SK-N-SH treated with all-trans-retinoic acid at 6 μM for 48 hours (cell line): Measurements from ENCODE around the gene LAMA3.
A peak's percentile ranks its signal among the peaks of the same experiment; 100 is the strongest.

Experiments used
- ATAC-seq: fragments of 200-7000 bp; cut with Tn5 transposase; 3 replicates; pipeline ENCODE4 v1.9.1; 2020; ENCODE audit warnings: mild to moderate bottlenecking, moderate library complexity
- ARNTL ChIP-seq: fragments of 450-650 bp; formaldehyde crosslinking; IDR thresholded peaks from 2 replicates; pipeline ENCODE4 v1.5.0; 2020; ENCODE audit warnings: low read depth, mild to moderate bottlenecking, moderate library complexity, borderline replicate concordance
- BACH2 ChIP-seq: fragments of 250-450 bp; sonication (Bioruptor Pico); IDR thresholded peaks from 2 replicates; pipeline ENCODE4 v1.9.0; 2021; ENCODE audit warnings: mild to moderate bottlenecking, borderline replicate concordance
- CSDC2 ChIP-seq: fragments of 250-450 bp; sonication (Bioruptor Pico); IDR thresholded peaks from 2 replicates; pipeline ENCODE4 v1.5.0; 2020; ENCODE audit warnings: mild to moderate bottlenecking, moderate library complexity
- GLIS3 ChIP-seq: fragments of 250-450 bp; sonication (Bioruptor Pico); IDR thresholded peaks from 2 replicates; pipeline ENCODE4 v1.5.0; 2020; ENCODE audit warnings: mild to moderate bottlenecking, moderate library complexity
- ISL1 ChIP-seq: fragments of 250-450 bp; sonication (Bioruptor Pico); IDR thresholded peaks from 2 replicates; pipeline ENCODE4 v2.1.2; 2022; ENCODE audit warnings: mild to moderate bottlenecking, moderate library complexity
- OSR1 ChIP-seq: fragments of 250-450 bp; sonication (Bioruptor Pico); IDR thresholded peaks from 2 replicates; pipeline ENCODE4 v1.8.0; 2022; ENCODE audit warnings: moderate library complexity, mild to moderate bottlenecking, inconsistent platforms
- PPARA ChIP-seq: fragments of 250-450 bp; sonication (Bioruptor Pico); IDR thresholded peaks from 2 replicates; pipeline ENCODE4 v1.5.0; 2020; ENCODE audit warnings: mild to moderate bottlenecking, borderline replicate concordance
- RARB ChIP-seq: fragments of 250-450 bp; sonication (Bioruptor Pico); IDR thresholded peaks from 2 replicates; pipeline ENCODE4 v1.8.0; 2021; ENCODE audit warnings: mild to moderate bottlenecking, moderate library complexity
- SNAI2 ChIP-seq: fragments of 250-450 bp; sonication (Bioruptor Pico); IDR thresholded peaks from 2 replicates; pipeline ENCODE4 v1.5.0; 2020; ENCODE audit warnings: mild to moderate bottlenecking, moderate library complexity
- TCF4 ChIP-seq: fragments of 250-450 bp; sonication (Bioruptor Pico); IDR thresholded peaks from 2 replicates; pipeline ENCODE4 v1.8.0; 2021; ENCODE audit warnings: mild to moderate bottlenecking, moderate library complexity, borderline replicate concordance
- ZC3H10 ChIP-seq: fragments of 250-450 bp; sonication (Bioruptor Pico); IDR thresholded peaks from 2 replicates; pipeline ENCODE4 v1.5.1; 2021; ENCODE audit warnings: mild to moderate bottlenecking, moderate library complexity
- ZFP3 ChIP-seq: fragments of 250-450 bp; sonication (Bioruptor Pico); IDR thresholded peaks from 2 replicates; pipeline ENCODE4 v1.5.0; 2020; ENCODE audit warnings: mild to moderate bottlenecking, moderate library complexity
- ZFP30 ChIP-seq: fragments of 450-650 bp; formaldehyde crosslinking; IDR thresholded peaks from 2 replicates; pipeline ENCODE4 v1.5.0; 2022; ENCODE audit warnings: mild to moderate bottlenecking, moderate library complexity
- ZNF565 ChIP-seq: fragments of 450-650 bp; formaldehyde crosslinking; conservative IDR thresholded peaks from 2 replicates; pipeline ENCODE4 v1.5.0; 2020; ENCODE audit warnings: low read depth, mild to moderate bottlenecking, moderate library complexity
- ZNF70 ChIP-seq: fragments of 450-650 bp; formaldehyde crosslinking; IDR thresholded peaks from 2 replicates; pipeline ENCODE4 v1.5.0; 2020; ENCODE audit warnings: mild to moderate bottlenecking, moderate library complexity
- ZNF8 ChIP-seq: fragments of 450-650 bp; formaldehyde crosslinking; IDR thresholded peaks from 2 replicates; pipeline ENCODE4 v1.5.0; 2020; ENCODE audit warnings: mild to moderate bottlenecking, moderate library complexity
- TF ChIP-seq, protein P1 (sequence below): fragments of 250-450 bp; sonication (Bioruptor Pico); IDR thresholded peaks from 2 replicates; pipeline ENCODE4 v1.5.0; 2020; ENCODE audit warnings: mild to moderate bottlenecking, moderate library complexity
- TF ChIP-seq, protein P2 (sequence below): fragments of 250-450 bp; sonication (Bioruptor Pico); IDR thresholded peaks from 2 replicates; pipeline ENCODE4 v1.5.1; 2021; ENCODE audit warnings: mild to moderate bottlenecking, moderate library complexity
- TF ChIP-seq, protein P3 (sequence below): fragments of 250-450 bp; sonication (Bioruptor Pico); IDR thresholded peaks from 2 replicates; pipeline ENCODE4 v1.8.0; 2021; ENCODE audit warnings: low read depth, mild to moderate bottlenecking, moderate library complexity, borderline replicate concordance
- TF ChIP-seq, protein P4 (sequence below): fragments of 250-450 bp; sonication (Bioruptor Pico); IDR thresholded peaks from 2 replicates; pipeline ENCODE4 v1.8.0; 2020; ENCODE audit warnings: mild to moderate bottlenecking, moderate library complexity, borderline replicate concordance

The LAMA3 gene

DNA sequence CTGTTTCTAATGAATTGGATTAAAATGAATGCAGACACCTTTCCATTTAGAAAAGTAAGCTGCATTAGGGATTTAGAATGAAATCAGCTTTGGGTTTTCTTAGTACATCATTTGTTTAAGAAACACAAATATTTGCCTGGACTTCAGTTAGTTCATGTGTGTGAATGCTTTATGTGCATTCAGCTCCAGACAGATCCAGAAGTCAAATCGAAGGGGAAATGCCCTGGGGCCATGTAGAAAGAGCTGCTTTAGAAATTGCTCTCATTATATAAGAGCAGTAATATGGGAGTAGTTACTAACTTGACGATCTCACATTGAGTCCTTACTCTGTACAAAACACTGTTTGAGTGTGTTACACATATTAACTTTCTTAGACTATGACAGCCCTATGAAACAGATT is 237.3 kb downstream of the LAMA3 start (continued):
- TF ChIP-seq, protein P1, sequence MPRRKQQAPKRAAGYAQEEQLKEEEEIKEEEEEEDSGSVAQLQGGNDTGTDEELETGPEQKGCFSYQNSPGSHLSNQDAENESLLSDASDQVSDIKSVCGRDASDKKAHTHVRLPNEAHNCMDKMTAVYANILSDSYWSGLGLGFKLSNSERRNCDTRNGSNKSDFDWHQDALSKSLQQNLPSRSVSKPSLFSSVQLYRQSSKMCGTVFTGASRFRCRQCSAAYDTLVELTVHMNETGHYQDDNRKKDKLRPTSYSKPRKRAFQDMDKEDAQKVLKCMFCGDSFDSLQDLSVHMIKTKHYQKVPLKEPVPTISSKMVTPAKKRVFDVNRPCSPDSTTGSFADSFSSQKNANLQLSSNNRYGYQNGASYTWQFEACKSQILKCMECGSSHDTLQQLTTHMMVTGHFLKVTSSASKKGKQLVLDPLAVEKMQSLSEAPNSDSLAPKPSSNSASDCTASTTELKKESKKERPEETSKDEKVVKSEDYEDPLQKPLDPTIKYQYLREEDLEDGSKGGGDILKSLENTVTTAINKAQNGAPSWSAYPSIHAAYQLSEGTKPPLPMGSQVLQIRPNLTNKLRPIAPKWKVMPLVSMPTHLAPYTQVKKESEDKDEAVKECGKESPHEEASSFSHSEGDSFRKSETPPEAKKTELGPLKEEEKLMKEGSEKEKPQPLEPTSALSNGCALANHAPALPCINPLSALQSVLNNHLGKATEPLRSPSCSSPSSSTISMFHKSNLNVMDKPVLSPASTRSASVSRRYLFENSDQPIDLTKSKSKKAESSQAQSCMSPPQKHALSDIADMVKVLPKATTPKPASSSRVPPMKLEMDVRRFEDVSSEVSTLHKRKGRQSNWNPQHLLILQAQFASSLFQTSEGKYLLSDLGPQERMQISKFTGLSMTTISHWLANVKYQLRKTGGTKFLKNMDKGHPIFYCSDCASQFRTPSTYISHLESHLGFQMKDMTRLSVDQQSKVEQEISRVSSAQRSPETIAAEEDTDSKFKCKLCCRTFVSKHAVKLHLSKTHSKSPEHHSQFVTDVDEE (CRISPR knock-in tag): no peak

DNA sequence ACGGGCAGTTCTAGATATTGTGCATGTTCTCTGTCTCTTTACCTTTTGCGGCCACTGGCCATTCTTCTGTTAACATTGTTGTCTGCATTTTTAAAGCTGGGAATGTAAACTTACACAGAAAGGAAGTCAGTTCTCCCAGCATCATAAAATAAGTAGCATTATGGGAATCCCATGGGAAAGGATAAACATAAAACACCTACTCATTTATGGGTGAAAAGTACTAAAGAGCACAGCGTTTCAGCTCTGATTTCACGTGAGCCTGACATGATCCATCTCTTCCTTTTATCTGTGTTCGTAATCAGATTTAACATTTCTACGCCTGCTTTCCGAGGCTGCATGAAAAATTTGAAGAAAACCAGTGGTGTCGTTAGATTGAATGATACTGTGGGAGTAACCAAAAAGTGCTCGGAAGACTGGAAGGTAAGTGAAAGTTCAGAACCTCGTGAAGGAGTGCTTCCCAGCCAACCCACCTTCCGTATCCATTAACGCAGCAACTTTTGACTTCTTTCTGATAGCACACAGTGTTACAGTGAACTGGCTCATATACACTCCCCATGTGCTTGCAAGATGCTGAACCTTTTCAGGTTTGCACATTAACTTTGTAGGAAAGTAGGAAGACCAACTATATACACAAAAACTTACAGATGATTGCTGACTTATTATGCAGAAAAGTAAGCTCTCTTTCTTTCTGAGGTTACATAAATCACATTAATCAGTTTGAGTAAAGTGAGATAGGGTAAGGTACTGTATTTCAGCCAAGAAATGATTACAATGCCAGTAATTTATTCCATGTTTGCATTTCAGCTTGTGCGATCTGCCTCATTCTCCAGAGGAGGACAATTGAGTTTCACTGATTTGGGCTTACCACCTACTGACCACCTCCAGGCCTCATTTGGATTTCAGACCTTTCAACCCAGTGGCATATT is 238.8 kb downstream of the LAMA3 start:
- ATAC-seq: peak; percentile 71
- TF ChIP-seq PPARA (CRISPR knock-in tag) (no peak), TCF4 (CRISPR knock-in tag) (0 out of 2 replicates have a peak, but pooled peaks have one; percentile 26), ZNF8 (peak; percentile 19; the same call in 1 of the 2 replicates), RARB (no peak), ZNF565 (CRISPR knock-in tag) (no peak), ZFP3 (CRISPR knock-in tag) (no peak), ISL1 (CRISPR knock-in tag) (peak; percentile 75), CSDC2 (0 out of 2 replicates have a peak, but pooled peaks have one; percentile 64)
- TF ChIP-seq, protein P1 (CRISPR knock-in tag): 0 out of 2 replicates have a peak, but pooled peaks have one; percentile 41
- TF ChIP-seq, all 23 proteins: peak for 5

DNA sequence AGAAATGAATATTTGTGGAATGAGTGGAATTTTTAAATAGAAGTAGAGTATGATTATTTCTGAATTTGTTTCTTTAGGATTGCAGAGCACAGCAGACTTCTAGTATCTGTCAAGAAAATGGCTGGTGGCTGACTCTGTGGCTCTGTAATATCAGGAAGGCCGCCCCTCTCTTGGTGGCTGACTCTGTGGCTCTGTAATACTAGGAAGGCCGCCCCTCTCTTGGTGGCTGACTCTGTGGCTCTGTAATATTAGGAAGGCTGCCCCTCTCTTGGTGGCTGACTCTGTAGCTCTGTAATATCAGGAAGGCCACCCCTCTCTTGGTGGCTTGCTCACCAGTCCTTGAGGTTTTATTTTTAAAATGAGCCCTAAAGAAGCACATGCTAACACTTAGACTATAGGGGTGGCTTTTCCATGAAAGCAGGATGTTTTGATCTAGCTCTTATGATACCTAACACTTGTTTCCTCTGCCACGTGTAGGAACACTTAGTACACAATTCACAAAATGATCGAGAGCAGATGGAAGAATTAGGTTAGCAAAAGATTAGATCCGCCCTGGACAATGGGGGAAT is 240.2 kb downstream of the LAMA3 start:
- no peak for TF ChIP-seq ARNTL (CRISPR knock-in tag)
- TF ChIP-seq ZNF8: no peak
- TF ChIP-seq, protein P2, sequence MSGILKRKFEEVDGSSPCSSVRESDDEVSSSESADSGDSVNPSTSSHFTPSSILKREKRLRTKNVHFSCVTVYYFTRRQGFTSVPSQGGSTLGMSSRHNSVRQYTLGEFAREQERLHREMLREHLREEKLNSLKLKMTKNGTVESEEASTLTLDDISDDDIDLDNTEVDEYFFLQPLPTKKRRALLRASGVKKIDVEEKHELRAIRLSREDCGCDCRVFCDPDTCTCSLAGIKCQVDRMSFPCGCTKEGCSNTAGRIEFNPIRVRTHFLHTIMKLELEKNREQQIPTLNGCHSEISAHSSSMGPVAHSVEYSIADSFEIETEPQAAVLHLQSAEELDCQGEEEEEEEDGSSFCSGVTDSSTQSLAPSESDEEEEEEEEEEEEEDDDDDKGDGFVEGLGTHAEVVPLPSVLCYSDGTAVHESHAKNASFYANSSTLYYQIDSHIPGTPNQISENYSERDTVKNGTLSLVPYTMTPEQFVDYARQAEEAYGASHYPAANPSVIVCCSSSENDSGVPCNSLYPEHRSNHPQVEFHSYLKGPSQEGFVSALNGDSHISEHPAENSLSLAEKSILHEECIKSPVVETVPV (CRISPR knock-in tag): no peak
- TF ChIP-seq GLIS3 (CRISPR knock-in tag): no peak
- TF ChIP-seq ZFP30 (CRISPR knock-in tag): no peak
- no peak for TF ChIP-seq OSR1 (CRISPR knock-in tag)
- TF ChIP-seq, protein P3, sequence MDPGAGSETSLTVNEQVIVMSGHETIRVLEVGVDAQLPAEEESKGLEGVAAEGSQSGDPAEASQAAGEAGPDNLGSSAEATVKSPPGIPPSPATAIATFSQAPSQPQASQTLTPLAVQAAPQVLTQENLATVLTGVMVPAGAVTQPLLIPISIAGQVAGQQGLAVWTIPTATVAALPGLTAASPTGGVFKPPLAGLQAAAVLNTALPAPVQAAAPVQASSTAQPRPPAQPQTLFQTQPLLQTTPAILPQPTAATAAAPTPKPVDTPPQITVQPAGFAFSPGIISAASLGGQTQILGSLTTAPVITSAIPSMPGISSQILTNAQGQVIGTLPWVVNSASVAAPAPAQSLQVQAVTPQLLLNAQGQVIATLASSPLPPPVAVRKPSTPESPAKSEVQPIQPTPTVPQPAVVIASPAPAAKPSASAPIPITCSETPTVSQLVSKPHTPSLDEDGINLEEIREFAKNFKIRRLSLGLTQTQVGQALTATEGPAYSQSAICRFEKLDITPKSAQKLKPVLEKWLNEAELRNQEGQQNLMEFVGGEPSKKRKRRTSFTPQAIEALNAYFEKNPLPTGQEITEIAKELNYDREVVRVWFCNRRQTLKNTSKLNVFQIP (CRISPR knock-in tag): no peak
- no peak for TF ChIP-seq ISL1 (CRISPR knock-in tag)
- no peak for TF ChIP-seq CSDC2
- TF ChIP-seq ZFP3 (CRISPR knock-in tag): no peak
- TF ChIP-seq ZC3H10 (CRISPR knock-in tag): no peak
- no peak for TF ChIP-seq ZNF565 (CRISPR knock-in tag)
- no peak for TF ChIP-seq RARB
- TF ChIP-seq BACH2 (CRISPR knock-in tag): no peak
- TF ChIP-seq SNAI2 (CRISPR knock-in tag): no peak
- TF ChIP-seq ZNF70 (CRISPR knock-in tag): no peak
- TF ChIP-seq, protein P1 (CRISPR knock-in tag): no peak
- TF ChIP-seq, protein P4, sequence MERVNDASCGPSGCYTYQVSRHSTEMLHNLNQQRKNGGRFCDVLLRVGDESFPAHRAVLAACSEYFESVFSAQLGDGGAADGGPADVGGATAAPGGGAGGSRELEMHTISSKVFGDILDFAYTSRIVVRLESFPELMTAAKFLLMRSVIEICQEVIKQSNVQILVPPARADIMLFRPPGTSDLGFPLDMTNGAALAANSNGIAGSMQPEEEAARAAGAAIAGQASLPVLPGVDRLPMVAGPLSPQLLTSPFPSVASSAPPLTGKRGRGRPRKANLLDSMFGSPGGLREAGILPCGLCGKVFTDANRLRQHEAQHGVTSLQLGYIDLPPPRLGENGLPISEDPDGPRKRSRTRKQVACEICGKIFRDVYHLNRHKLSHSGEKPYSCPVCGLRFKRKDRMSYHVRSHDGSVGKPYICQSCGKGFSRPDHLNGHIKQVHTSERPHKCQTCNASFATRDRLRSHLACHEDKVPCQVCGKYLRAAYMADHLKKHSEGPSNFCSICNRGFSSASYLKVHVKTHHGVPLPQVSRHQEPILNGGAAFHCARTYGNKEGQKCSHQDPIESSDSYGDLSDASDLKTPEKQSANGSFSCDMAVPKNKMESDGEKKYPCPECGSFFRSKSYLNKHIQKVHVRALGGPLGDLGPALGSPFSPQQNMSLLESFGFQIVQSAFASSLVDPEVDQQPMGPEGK: no peak
- ATAC-seq: no peak; the same call in 2 of the 3 replicates
